ENCODE results near the gene ENPP1. TPM values are rescaled to one million over a fixed set of nuclear protein-coding genes. Genes with fewer than 3 reads are reported as not detected.

Gene ENPP1
- total and polyA plus RNA-seq, 9 of the 15 experiments (the other 6 are each of a cell fraction or from before 2014, with no cell fraction given), result 0.03 to 0.56 (median 0.14) TPM

DNA sequence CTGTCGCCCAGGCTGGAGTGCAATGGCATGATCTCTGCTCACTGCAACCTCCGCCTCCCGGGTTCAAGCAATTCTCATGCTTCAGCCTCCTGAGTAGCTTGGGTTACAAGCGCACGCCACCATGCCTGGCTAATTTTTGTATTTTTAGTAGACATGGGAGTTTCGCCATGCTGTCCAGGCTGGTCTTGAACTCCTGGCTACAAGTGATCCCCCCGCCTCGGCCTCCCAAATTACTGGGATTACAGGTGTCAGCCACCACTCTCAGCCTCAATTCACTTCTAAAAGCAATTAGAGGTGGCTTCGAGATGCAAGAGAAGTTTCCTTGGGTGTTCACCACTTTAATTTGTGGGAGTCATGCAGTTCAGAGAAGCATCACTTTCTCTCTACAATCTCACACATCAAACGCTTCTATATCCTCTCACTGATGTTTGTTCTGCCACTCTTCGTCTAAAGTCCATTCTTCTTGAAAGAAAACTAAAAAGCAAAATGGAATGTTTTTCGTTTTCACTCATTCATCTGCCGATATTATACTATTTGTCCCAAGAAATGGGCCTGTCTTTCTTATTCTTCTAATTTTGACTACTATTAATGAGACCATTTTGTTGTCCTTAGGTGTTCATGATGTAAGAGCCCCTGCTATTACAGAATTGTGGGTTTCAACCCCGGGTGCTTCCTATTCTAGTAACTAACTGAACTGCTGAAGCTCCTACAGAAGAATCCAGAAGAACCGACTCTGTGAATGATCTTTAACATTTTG is 38.3 kb upstream of the ENPP1 start:
- Histone ChIP-seq H3K4me3 (no peak overlapping the region), H3K9me1 (ENCODE audit: control insufficient read depth, insufficient read depth, low read length) (no peaks in the 10 kb centered on the region), H3K27ac (ENCODE audit: extremely low read depth, low read depth, low read length) (no peak overlapping the region), H4K20me1 (replicated peaks; ENCODE audit: control insufficient read depth, insufficient read depth, low read length) (no peaks in the 10 kb centered on the region), H3K27me3 (ENCODE audit: control insufficient read depth in 2 of 2, insufficient read depth in 2 of 2, low read length in 2 of 2) (0 out of 5 replicates have a peak, but pooled peaks cover 0 to 2% of the 10 kb centered on the region in 2 experiments), H3K9me3 (replicated peaks; ENCODE audit: control insufficient read depth, insufficient read depth, low read depth, low read length) (no peaks in the 10 kb centered on the region), H3K4me1 (replicated peaks in 1 of 2; ENCODE audit: control insufficient read depth in 2 of 2, insufficient read depth in 2 of 2, low read length in 2 of 2) (no peaks in the 10 kb centered on the region), H2AFZ (ENCODE audit: low read depth, low read length) (no peak overlapping the region), H3K4me2 (ENCODE audit: insufficient read depth, low read length) (no peak overlapping the region), H3K36me3 (ENCODE audit: control insufficient read depth, insufficient read depth, low read length) (no peaks in the 10 kb centered on the region), H3K9ac (ENCODE audit: insufficient read depth in 1 of 2, low read depth in 2 of 2, low read length in 2 of 2) (no peak overlapping the region), H3K79me2 (ENCODE audit: control insufficient read depth, insufficient read depth, low read length) (no peaks in the 10 kb centered on the region)
- intact Hi-C loops (cut with micrococcal nuclease) (no loop called here), in situ Hi-C loops (cut with MboI) (no loop called here)
- ChIA-PET POLR2A (no interaction called here), CTCF (ENCODE audit: low intra/inter-chr PET ratio) (no interaction called here)
- DNase-seq (ENCODE audit: extremely low read depth in 1 of 4, low spot score in 3 of 4) (no peak), ATAC-seq (no peak), FAIRE-seq (no peak)
- no peak for TF ChIP-seq ZBTB7A (IDR thresholded peaks at IDR 0.05; ENCODE audit: borderline replicate concordance, control insufficient read depth, low read depth, low read length)
- TF ChIP-seq CSDE1 (IDR thresholded peaks at IDR 0.05), result no peak
- under 1% methylated on average over 14 of the region's 15 CpGs for WGBS (ENCODE audit: insufficient coverage, low coverage, missing lambda C conversion rate)
- BruUV-seq (replicated peaks), result no TSS peak

DNA sequence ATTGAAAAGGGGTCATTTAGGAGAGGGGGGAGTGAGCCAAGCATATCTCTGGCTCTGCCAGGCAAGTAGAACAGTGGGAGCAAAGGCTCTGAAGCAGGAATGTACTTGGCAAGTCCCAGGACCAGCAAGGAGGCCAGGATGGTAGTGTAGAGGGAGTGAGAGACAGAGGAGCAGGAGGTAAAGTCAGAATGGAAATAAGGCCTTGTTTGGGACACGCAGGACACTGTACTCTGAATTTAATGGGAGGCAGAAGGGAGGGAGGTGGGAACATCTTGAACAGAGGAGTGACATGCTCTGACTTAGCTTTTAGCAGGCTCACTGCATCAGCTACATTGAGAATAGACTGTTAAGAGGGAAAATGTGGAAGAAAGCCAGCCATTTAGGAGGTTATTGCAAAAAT is 37.0 kb upstream of the ENPP1 start:
- H3K79me2 ChIP-seq (ENCODE audit: control insufficient read depth, insufficient read depth, low read length), result no peaks in the 10 kb centered on the region
- no peak overlapping the region for H3K9ac ChIP-seq (ENCODE audit: insufficient read depth in 1 of 2, low read depth in 2 of 2, low read length in 2 of 2)
- H3K27ac ChIP-seq (ENCODE audit: extremely low read depth, low read depth, low read length), result no peak overlapping the region
- H3K4me2 ChIP-seq (ENCODE audit: insufficient read depth, low read length), result no peak overlapping the region
- peaks cover 2 to 5% of the 10 kb centered on the region in 2 experiments; a peak in 1 of 5 replicates for H3K27me3 ChIP-seq (ENCODE audit: control insufficient read depth in 2 of 2, insufficient read depth in 2 of 2, low read length in 2 of 2)
- no peaks in the 10 kb centered on the region for H3K9me3 ChIP-seq (replicated peaks; ENCODE audit: control insufficient read depth, insufficient read depth, low read depth, low read length)
- H3K4me1 ChIP-seq (replicated peaks in 1 of 2; ENCODE audit: control insufficient read depth in 2 of 2, insufficient read depth in 2 of 2, low read length in 2 of 2), result no peaks in the 10 kb centered on the region
- WGBS (ENCODE audit: insufficient coverage, low coverage, missing lambda C conversion rate), result 0% methylated on average over 1 of the region's 1 CpG
- intact Hi-C loops (cut with micrococcal nuclease) (no loop called here), in situ Hi-C loops (cut with MboI) (no loop called here)
- ChIA-PET CTCF (ENCODE audit: low intra/inter-chr PET ratio) (no interaction called here), POLR2A (no interaction called here)
- no peak overlapping the region for H2AFZ ChIP-seq (ENCODE audit: low read depth, low read length)
- H3K36me3 ChIP-seq (ENCODE audit: control insufficient read depth, insufficient read depth, low read length), result no peaks in the 10 kb centered on the region
- H4K20me1 ChIP-seq (replicated peaks; ENCODE audit: control insufficient read depth, insufficient read depth, low read length), result no peaks in the 10 kb centered on the region
- DNase-seq (ENCODE audit: extremely low read depth in 1 of 4, low spot score in 3 of 4) (no peak), ATAC-seq (no peak), FAIRE-seq (no peak)
- TF ChIP-seq ASH1L (IDR thresholded peaks at IDR 0.05; ENCODE audit: borderline replicate concordance, low read depth, partially characterized antibody) (no peak), KLF6 (CRISPR knock-in tag; IDR thresholded peaks at IDR 0.05; ENCODE audit: borderline replicate concordance) (no peak), ATF1 (CRISPR knock-in tag; IDR thresholded peaks at IDR 0.05) (no peak), ATF1 (tag; IDR thresholded peaks at IDR 0.05) (no peak), NFYB (IDR thresholded peaks at IDR 0.05; ENCODE audit: extremely low read depth, insufficient read length) (no peak), ZSCAN32 (CRISPR knock-in tag; IDR thresholded peaks at IDR 0.05) (no peak), DPF2 (IDR thresholded peaks at IDR 0.05) (no peak), SLC30A9 (CRISPR knock-in tag; IDR thresholded peaks at IDR 0.05) (no peak), TEAD1 (CRISPR knock-in tag; IDR thresholded peaks at IDR 0.05) (no peak), PHF20 (IDR thresholded peaks at IDR 0.05; ENCODE audit: partially characterized antibody) (no peak)
- TF ChIP-seq, protein P1, sequence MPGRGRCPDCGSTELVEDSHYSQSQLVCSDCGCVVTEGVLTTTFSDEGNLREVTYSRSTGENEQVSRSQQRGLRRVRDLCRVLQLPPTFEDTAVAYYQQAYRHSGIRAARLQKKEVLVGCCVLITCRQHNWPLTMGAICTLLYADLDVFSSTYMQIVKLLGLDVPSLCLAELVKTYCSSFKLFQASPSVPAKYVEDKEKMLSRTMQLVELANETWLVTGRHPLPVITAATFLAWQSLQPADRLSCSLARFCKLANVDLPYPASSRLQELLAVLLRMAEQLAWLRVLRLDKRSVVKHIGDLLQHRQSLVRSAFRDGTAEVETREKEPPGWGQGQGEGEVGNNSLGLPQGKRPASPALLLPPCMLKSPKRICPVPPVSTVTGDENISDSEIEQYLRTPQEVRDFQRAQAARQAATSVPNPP (IDR thresholded peaks at IDR 0.05; ENCODE audit: borderline replicate concordance, insufficient read depth, insufficient read length), result no peak
- H3K9me1 ChIP-seq (ENCODE audit: control insufficient read depth, insufficient read depth, low read length), result no peaks in the 10 kb centered on the region
- no TSS peak for BruUV-seq (replicated peaks)
- H3K4me3 ChIP-seq, result no peak overlapping the region

Data from K562 (cell line).